GM18909 (cell line): Measurements from ENCODE around the gene DNAJC12.
A peak's percentile ranks its signal among the peaks of the same experiment; 100 is the strongest.
"Not testable (repeated sequence)": the region's sequence is repeated elsewhere in the genome, so short reads cannot be mapped to it uniquely, and the experiment has no call there.

Source experiments
- ATAC-seq: cut with Tn5 transposase; IDR thresholded peaks from one replicate; pipeline ENCODE4 v1.9.1; 2021; ENCODE audit warnings: mild to moderate bottlenecking; ENCODE audit not compliant: unreplicated experiment, poor library complexity

DNAJC12 gene

GRCh38 chr10:67837541-67838314 lies at the start of gene DNAJC12:
TSS of gene DNAJC12 (minus strand) at chr10:67838188. CDS start at chr10:67838011, 177 bp downstream.
- ATAC-seq = peak; percentile 79

GRCh38 chr10:67884842-67885670 lies 47.1 kb upstream of the DNAJC12 start:
- peak; percentile 60 for ATAC-seq

GRCh38 chr10:67884313-67884841 lies 46.4 kb upstream of the DNAJC12 start, which contains the start of gene SIRT1:
TSS of gene SIRT1 (plus strand) at chr10:67884656. CDS start at chr10:67884722, 66 bp downstream.
- ATAC-seq = peak; percentile 90

- ATAC-seq = no peak
These were observed 45.8 kb upstream of the DNAJC12 start for GRCh38 chr10:67883710-67884312.

- no peak for ATAC-seq
These were observed 40.1 kb upstream of the DNAJC12 start for GRCh38 chr10:67878133-67878532.

- ATAC-seq = not testable (repeated sequence)
These were observed 39.4 kb upstream of the DNAJC12 start for GRCh38 chr10:67877421-67877820.

- no peak for ATAC-seq
These were observed 37.6 kb upstream of the DNAJC12 start for GRCh38 chr10:67875340-67876238.

- no peak for ATAC-seq
These were observed 32.0 kb upstream of the DNAJC12 start for GRCh38 chr10:67869996-67870395.

- no peak for ATAC-seq
These were observed 30.1 kb upstream of the DNAJC12 start for GRCh38 chr10:67868132-67868531.

GRCh38 chr10:67864607-67865371 lies 26.8 kb upstream of the DNAJC12 start:
- no peak for ATAC-seq

- no peak for ATAC-seq
These were observed 25.1 kb upstream of the DNAJC12 start for GRCh38 chr10:67863094-67863493.

- no peak for ATAC-seq
These were observed 23.9 kb upstream of the DNAJC12 start for GRCh38 chr10:67861750-67862432.

GRCh38 chr10:67858971-67859370 lies 21.0 kb upstream of the DNAJC12 start:
- no peak for ATAC-seq

GRCh38 chr10:67853512-67853911 lies 15.5 kb upstream of the DNAJC12 start:
- ATAC-seq = no peak

GRCh38 chr10:67852761-67853160 lies 14.8 kb upstream of the DNAJC12 start:
- ATAC-seq = no peak

- ATAC-seq = no peak
These were observed 13.2 kb upstream of the DNAJC12 start for GRCh38 chr10:67851186-67851585.

- ATAC-seq = peak; percentile 94
These were observed 11.5 kb upstream of the DNAJC12 start for GRCh38 chr10:67849331-67850011.

GRCh38 chr10:67843284-67843683 lies 5.3 kb upstream of the DNAJC12 start:
- ATAC-seq = no peak
